Adipose tissue (tissue), 3 donors: ENCODE results near the gene CACNB1. TPM values are rescaled to one million over a fixed set of nuclear protein-coding genes. Genes with fewer than 3 reads are reported as not detected.

Source experiments
- polyA plus RNA-seq, 3 donors: library from polyadenylated mRNA; stranded (reverse); fragments of 200-250 nt; gene quantifications; one replicate each; pipeline ENCODE4 v1.2.3, GENCODE V29; 2013
- donor health status: healthy with polysubstance abuse.
- donor health status: Bipolar disorder and iron deficiency.
- donor health status: healthy.

Gene CACNB1
- polyA plus RNA-seq, 3 donors: 1.4 to 4.6 (median 1.5) TPM

Other genes with a start within 250 kb of the CACNB1 start
- gene FBXO47, start 230.3 kb downstream of the CACNB1 start, polyA plus RNA-seq: under 1 TPM in 1 of 3 donors, not detected in 2; 0.03 TPM
- gene PLXDC1, start 46.0 kb downstream of the CACNB1 start, polyA plus RNA-seq: 10 to 100 TPM in 1 of 3 donors, 1 to 10 TPM in 2; 1.2 to 10.7 (median 4.7) TPM
- under 1 TPM in 1 of 3 donors, not detected in 2; 0.07 TPM for gene ARL5C, start 31.5 kb downstream of the CACNB1 start, polyA plus RNA-seq
- 1,000 to 10,000 TPM; 2,235 to 3,735 (median 3,189) TPM for gene RPL19, start 2.6 kb upstream of the CACNB1 start, polyA plus RNA-seq
- gene STAC2, start 28.3 kb upstream of the CACNB1 start, polyA plus RNA-seq: under 1 TPM; 0.09 to 0.22 (median 0.12) TPM
- gene FBXL20, start 204.0 kb upstream of the CACNB1 start, polyA plus RNA-seq: 1 to 10 TPM; 2.3 to 4.5 (median 3.5) TPM